ENCODE data around the gene CAPN14.

Gene CAPN14

GRCh38 chr2:31138037-31138962, 79.0 kb downstream of the CAPN14 start, which contains the start of gene GALNT14:
Gene GALNT14 (minus strand): TSS chr2:31138440. CDS start chr2:31138086, 354 bp downstream.
- peaks cover 50% of the 10 kb centered on the region for H3K27me3 Mint-ChIP-seq
- H3K27ac Mint-ChIP-seq = no peak within 1 kb of the TSS
- peak within 1 kb of the TSS; percentile 77 for H3K4me3 Mint-ChIP-seq
- H3K36me3 Mint-ChIP-seq (ENCODE audit: low read depth) = no peaks in the 10 kb centered on the region
- H3K4me1 Mint-ChIP-seq (ENCODE audit: low read depth) = peaks cover 10% of the 10 kb centered on the region
- H3K9me3 Mint-ChIP-seq = no peaks in the 10 kb centered on the region

DNA sequence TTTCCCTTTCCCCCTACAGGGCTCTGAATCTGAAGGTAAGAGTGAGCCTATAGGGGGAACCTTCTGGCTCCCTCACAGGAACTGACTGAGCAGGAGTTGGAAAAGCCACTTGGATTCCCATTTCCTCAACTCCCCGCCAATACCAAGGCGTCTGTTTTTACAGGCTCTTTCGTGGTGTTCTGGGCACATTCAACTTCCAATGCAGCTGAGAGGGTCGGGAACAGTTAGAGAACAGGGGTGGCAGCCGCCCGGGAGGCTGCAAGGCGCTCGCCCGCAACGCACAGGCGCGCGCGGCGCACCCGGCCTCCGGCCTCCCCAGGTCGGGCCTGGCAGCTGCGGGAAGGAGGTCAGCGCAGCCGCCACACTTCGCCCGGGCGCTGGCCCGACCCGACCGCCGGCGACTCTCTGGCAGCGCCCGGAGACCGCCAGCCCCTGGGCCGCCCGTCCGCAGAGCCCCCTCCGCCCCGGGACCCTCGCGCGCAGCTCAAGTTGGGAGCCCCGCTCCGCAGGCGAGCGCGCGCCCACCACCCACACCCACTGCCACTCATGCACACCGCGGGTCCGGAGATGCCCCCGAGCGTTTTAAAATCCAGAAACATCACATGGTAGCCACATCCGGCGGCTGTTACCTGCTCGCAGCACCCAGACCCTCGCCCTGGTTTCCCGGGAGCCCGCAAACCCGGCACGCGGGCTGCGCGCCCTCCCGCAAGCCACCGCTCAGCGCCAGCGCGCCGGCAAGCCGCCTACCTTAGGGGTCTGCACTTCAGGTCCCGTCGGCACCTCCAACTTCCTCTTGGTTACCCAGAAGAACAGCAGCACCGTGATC, 79.9 kb downstream of the CAPN14 start:
- no peak overlapping the region for H3K27ac Mint-ChIP-seq

GRCh38 chr2:31136732-31137131, 80.6 kb downstream of the CAPN14 start:
- Mint-ChIP-seq H3K4me3 (peak overlapping the region; percentile 77), H3K27ac (no peak overlapping the region), H3K4me1 (ENCODE audit: low read depth) (peaks cover 10% of the 10 kb centered on the region), H3K27me3 (peaks cover 48% of the 10 kb centered on the region), H3K9me3 (no peaks in the 10 kb centered on the region), H3K36me3 (ENCODE audit: low read depth) (no peaks in the 10 kb centered on the region)

More for the DNA sequence above, 79.9 kb downstream of the CAPN14 start:
- Mint-ChIP-seq H3K36me3 (ENCODE audit: low read depth) (no peaks in the 10 kb centered on the region), H3K4me1 (ENCODE audit: low read depth) (peaks cover 10% of the 10 kb centered on the region), H3K4me3 (peak overlapping the region; percentile 77), H3K9me3 (no peaks in the 10 kb centered on the region), H3K27me3 (peaks cover 52% of the 10 kb centered on the region)

DNA sequence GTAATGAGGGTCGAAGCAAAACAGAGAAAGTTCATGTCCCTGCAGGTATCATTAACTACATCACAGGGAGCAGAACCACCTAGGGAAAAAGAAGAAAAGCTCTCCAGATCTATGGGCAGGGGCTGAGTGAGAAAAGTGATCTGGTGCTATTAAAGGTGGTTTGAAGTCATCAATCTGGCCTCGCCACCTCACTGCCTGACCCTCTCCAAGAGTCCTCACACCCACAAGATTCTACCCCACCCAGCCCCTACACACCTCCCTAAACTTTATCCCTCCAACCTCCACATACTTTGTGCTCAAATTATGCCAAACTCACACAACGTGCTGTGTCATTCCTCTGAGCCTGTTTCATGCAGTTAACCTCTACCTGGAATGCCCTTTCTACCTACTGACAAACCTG, 81.3 kb downstream of the CAPN14 start:
- no peak overlapping the region for H3K4me3 Mint-ChIP-seq
- no peaks in the 10 kb centered on the region for H3K9me3 Mint-ChIP-seq
- no peak overlapping the region for H3K27ac Mint-ChIP-seq
- peaks cover 48% of the 10 kb centered on the region for H3K27me3 Mint-ChIP-seq
- H3K4me1 Mint-ChIP-seq (ENCODE audit: low read depth) = peaks cover 10% of the 10 kb centered on the region
- no peaks in the 10 kb centered on the region for H3K36me3 Mint-ChIP-seq (ENCODE audit: low read depth)

GRCh38 chr2:31134480-31134879, 82.8 kb downstream of the CAPN14 start:
- H3K27me3 Mint-ChIP-seq = peaks cover 41% of the 10 kb centered on the region
- peaks cover 10% of the 10 kb centered on the region for H3K4me1 Mint-ChIP-seq (ENCODE audit: low read depth)
- H3K27ac Mint-ChIP-seq = no peak overlapping the region
- H3K36me3 Mint-ChIP-seq (ENCODE audit: low read depth) = no peaks in the 10 kb centered on the region
- no peaks in the 10 kb centered on the region for H3K9me3 Mint-ChIP-seq
- no peak overlapping the region for H3K4me3 Mint-ChIP-seq

GRCh38 chr2:31132786-31133185, 84.5 kb downstream of the CAPN14 start:
- Mint-ChIP-seq H3K4me1 (ENCODE audit: low read depth) (peaks cover 8% of the 10 kb centered on the region), H3K9me3 (no peaks in the 10 kb centered on the region), H3K36me3 (ENCODE audit: low read depth) (no peaks in the 10 kb centered on the region), H3K27me3 (peaks cover 40% of the 10 kb centered on the region), H3K27ac (no peak overlapping the region), H3K4me3 (no peak overlapping the region)

DNA sequence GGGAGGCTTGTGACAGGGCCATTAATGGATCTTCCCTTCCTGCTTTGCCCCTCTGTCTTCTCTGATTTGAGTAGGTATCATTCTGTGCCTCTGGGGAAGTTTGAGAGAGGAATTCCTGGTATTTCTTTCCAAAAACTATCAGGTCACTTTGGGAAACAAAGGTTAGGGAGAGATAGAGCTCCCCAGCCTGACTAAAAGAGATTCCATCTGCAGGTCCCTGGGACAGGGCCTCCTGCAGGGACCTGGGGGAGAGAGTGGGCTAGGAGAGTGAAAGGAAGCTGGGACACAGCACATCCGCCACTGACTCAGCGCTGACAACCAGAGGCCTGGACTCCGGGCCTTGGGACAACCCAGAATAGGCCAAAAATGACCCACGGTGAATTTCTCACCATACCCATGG, 85.4 kb downstream of the CAPN14 start:
- Mint-ChIP-seq H3K27me3 (peaks cover 36% of the 10 kb centered on the region), H3K36me3 (ENCODE audit: low read depth) (no peaks in the 10 kb centered on the region), H3K4me3 (no peak overlapping the region)

GRCh38 chr2:31129375-31130171, 87.7 kb downstream of the CAPN14 start:
- no peak overlapping the region for H3K27ac Mint-ChIP-seq
- no peak overlapping the region for H3K4me3 Mint-ChIP-seq
- no peaks in the 10 kb centered on the region for H3K9me3 Mint-ChIP-seq
- H3K4me1 Mint-ChIP-seq (ENCODE audit: low read depth) = no peaks in the 10 kb centered on the region
- H3K27me3 Mint-ChIP-seq = peaks cover 13% of the 10 kb centered on the region
- no peaks in the 10 kb centered on the region for H3K36me3 Mint-ChIP-seq (ENCODE audit: low read depth)

More for the DNA sequence above, 85.4 kb downstream of the CAPN14 start:
- Mint-ChIP-seq H3K9me3 (no peaks in the 10 kb centered on the region), H3K27ac (no peak overlapping the region), H3K4me1 (ENCODE audit: low read depth) (peaks cover 3% of the 10 kb centered on the region)

- Mint-ChIP-seq H3K27me3 (peaks cover 9% of the 10 kb centered on the region), H3K36me3 (ENCODE audit: low read depth) (no peaks in the 10 kb centered on the region), H3K27ac (no peak overlapping the region), H3K9me3 (no peaks in the 10 kb centered on the region), H3K4me1 (ENCODE audit: low read depth) (no peaks in the 10 kb centered on the region), H3K4me3 (no peak overlapping the region)
These were observed 89.4 kb downstream of the CAPN14 start for GRCh38 chr2:31127931-31128330.

DNA sequence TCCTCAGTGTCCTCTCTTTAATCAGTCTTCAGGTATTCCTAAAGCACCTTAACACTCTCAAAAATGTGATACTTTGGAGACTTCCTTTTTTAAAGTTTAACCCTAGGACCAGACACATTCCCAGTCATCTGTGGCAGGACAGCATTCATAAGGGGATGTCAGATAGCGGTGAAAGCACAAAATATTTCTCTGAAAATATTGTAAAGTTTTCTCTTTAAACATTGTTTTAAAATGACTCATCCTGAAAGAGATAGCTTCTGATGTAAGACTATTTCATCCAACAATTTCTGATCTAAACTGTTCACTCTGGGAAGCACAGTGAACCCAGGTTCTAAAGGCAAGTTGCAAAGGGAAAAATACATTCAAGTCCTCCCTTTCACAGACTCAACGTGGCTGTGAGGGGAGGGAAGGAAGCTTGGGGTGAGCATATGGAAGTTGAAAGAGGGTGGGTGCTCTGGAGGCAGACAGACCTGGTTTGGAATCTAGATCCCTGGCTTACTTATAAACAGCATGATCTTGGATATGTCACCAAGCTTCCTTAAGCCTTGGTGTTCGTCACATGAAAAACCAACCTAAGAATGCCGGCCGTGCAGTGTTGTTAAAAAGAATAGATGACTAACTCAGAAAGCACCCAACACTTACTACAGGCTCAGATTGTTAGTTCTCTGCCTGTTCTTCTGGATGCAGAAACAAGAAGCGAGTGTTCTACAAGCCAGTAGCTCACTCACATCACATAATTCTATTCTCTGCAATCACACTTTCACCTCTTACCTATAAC, 91.2 kb downstream of the CAPN14 start:
- Mint-ChIP-seq H3K27me3 (peaks cover 13% of the 10 kb centered on the region), H3K4me1 (ENCODE audit: low read depth) (no peaks in the 10 kb centered on the region), H3K4me3 (no peak overlapping the region), H3K36me3 (ENCODE audit: low read depth) (no peaks in the 10 kb centered on the region), H3K27ac (no peak overlapping the region), H3K9me3 (no peaks in the 10 kb centered on the region)

DNA sequence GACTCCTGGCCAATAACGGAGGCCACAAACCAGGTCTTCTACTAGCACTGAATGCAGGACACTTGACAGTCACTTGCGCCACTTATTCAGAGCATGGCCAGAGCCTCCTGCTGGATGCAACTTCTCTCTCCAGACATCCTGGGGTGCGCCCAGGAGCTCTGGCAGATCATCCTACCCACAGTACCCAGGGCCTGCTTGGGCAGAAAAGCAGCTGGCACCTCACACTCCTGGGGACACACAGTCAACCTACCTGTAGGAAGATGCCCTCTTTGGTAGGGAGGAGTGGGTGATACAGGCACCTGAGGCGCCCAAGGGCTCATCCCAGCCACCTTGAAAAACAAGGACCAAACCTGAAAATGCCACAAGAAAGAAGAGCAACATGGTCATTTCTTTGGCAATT, 92.4 kb downstream of the CAPN14 start:
- Mint-ChIP-seq H3K27me3 (peaks cover 16% of the 10 kb centered on the region), H3K36me3 (ENCODE audit: low read depth) (no peaks in the 10 kb centered on the region), H3K27ac (no peak overlapping the region), H3K9me3 (no peaks in the 10 kb centered on the region), H3K4me3 (no peak overlapping the region), H3K4me1 (ENCODE audit: low read depth) (no peaks in the 10 kb centered on the region)
